ENCODE data around the gene TLN1. TPM values are rescaled to one million over a fixed set of nuclear protein-coding genes. Genes with fewer than 3 reads are reported as not detected.
A peak's percentile ranks its signal among the peaks of the same experiment; 100 is the strongest.

TLN1 gene
- total and polyA plus RNA-seq, 10 of the 15 experiments (the other 5 are each of a cell fraction or from before 2014, with no cell fraction given) = 11.6 to 305 (median 71.9) TPM

- TF ChIP-seq E2F8 (IDR thresholded peaks at IDR 0.05; ENCODE audit: low read depth, partially characterized antibody) (no peak), NRF1 (conservative IDR thresholded peaks at IDR 0.05; ENCODE audit: low read depth, low read length) (no peak), MTA3 (IDR thresholded peaks at IDR 0.05; ENCODE audit: borderline replicate concordance, low read length) (0 out of 2 replicates have a peak, but pooled peaks have one; percentile 3), BMI1 (IDR thresholded peaks at IDR 0.05; ENCODE audit: borderline replicate concordance) (no peak), ELK1 (IDR thresholded peaks at IDR 0.05; ENCODE audit: low read depth, low read length) (no peak), CHD2 (IDR thresholded peaks at IDR 0.05; ENCODE audit: borderline replicate concordance, low read depth, low read length) (no peak), IRF3 (IDR thresholded peaks at IDR 0.05) (no peak), ZBTB33 (IDR thresholded peaks at IDR 0.05) (no peak), ZNF687 (IDR thresholded peaks at IDR 0.05) (peak; percentile 7; the same call in 1 of the 2 replicates), RELB (IDR thresholded peaks at IDR 0.05; ENCODE audit: low read depth) (no peak), SUPT20H (IDR thresholded peaks at IDR 0.05; ENCODE audit: borderline replicate concordance, control insufficient read depth, low read depth, low read length) (no peak), PML (IDR thresholded peaks at IDR 0.05; ENCODE audit: low read length) (peak; percentile 37; the same call in 1 of the 2 replicates), NR2C1 (IDR thresholded peaks at IDR 0.05) (no peak), RAD51 (IDR thresholded peaks at IDR 0.05) (no peak), GABPA (IDR thresholded peaks at IDR 0.05; ENCODE audit: low read depth) (0 out of 2 replicates have a peak, but pooled peaks have one; percentile 24)
Observed at GRCh38 chr9:35756275-35757225, 24.6 kb upstream of the TLN1 start (continued).
